Measurements from ENCODE around the gene OSBPL2.

Gene OSBPL2

DNA sequence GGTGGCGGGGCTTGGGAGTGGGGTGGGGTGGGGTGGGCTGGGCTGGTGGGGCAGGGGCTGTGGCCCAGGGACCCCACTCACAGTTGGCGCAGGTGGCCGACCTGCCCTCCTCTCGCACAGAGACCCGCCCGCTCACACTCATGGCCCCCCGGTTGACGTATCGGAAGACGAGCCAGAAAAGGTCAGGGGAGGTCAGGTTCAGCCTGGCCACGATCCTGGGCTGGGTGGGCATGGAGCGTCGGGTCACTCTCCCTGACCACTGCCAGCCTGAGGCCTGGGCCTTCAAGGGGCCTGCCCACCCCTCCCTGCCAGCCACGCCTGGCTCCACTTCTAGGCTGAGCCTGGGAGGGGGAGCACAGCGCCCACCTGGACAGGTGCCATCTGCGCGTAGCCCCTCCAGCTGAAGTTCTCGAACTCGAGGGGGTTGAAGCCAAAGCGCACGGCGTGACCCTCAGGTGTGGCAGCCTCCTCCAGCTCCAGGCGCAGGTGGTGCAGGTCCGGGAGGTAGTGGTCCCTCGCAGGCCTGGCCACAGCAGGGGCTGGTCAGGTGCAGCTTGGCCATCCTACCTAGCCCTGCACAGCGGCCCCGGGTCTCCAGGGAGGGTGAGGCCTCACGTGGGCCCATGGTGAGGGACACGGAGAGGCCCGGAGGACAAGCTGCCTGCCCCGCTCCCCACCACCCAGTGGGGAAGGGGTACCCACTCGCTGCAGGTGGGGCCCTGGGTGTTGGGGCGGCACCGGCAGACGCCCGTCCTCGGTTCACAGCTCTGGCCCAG is 95.7 kb downstream of the OSBPL2 start:
- H3K4me3 ChIP-seq (replicated peaks; ENCODE audit: low read depth, low read length), result no peak overlapping the region
- DNase-seq (ENCODE audit: extremely low read depth, low read depth), result no peak
- TF ChIP-seq, protein P1, sequence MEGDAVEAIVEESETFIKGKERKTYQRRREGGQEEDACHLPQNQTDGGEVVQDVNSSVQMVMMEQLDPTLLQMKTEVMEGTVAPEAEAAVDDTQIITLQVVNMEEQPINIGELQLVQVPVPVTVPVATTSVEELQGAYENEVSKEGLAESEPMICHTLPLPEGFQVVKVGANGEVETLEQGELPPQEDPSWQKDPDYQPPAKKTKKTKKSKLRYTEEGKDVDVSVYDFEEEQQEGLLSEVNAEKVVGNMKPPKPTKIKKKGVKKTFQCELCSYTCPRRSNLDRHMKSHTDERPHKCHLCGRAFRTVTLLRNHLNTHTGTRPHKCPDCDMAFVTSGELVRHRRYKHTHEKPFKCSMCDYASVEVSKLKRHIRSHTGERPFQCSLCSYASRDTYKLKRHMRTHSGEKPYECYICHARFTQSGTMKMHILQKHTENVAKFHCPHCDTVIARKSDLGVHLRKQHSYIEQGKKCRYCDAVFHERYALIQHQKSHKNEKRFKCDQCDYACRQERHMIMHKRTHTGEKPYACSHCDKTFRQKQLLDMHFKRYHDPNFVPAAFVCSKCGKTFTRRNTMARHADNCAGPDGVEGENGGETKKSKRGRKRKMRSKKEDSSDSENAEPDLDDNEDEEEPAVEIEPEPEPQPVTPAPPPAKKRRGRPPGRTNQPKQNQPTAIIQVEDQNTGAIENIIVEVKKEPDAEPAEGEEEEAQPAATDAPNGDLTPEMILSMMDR (IDR thresholded peaks at IDR 0.05; ENCODE audit: low read depth, low read length, missing control alignments), result no peak

DNA sequence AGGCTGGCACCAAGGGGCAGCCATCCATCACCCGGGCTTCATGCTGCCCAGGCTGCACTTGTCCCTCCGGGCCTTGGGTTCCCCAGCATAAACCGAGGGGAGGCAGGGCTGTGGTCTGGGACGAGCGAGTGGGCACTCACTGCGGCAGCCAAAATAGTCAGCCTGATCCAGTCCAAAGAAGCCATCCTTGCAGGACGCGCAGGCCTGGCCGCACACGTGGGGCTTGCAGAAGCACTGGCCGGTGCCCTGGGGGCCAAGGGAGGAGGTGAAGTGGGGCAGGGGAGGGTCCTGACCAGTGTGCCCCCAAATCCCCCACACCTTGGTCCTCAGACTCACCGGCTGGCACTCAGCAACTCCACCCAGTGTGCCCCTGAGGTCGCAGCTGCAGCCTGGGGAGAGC is 96.6 kb downstream of the OSBPL2 start:
- DNase-seq (ENCODE audit: extremely low read depth, low read depth), result no peak
- TF ChIP-seq, protein P1 (IDR thresholded peaks at IDR 0.05; ENCODE audit: low read depth, low read length, missing control alignments), result no peak
- H3K4me3 ChIP-seq (replicated peaks; ENCODE audit: low read depth, low read length), result no peak overlapping the region

DNA sequence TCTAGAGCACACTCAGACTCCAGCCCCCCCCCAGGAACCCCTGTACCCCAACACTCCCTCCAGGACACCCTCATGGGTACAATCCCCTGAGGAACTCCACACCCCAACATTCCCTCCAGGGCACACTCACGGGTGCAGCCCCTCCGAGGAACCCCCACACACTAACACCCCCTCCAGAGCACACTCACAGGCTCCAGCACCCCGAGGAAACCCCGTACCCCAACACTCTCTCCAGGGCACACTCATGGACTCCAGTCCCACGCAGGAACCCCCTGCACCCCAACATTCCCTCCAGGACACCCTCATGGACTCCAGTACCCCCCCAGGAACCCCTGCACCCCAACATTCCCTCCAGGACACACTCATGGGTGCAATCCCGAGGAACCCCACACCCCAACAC is 97.2 kb downstream of the OSBPL2 start:
- no peak for DNase-seq (ENCODE audit: extremely low read depth, low read depth)
- no peak overlapping the region for H3K4me3 ChIP-seq (replicated peaks; ENCODE audit: low read depth, low read length)
- TF ChIP-seq, protein P1 (IDR thresholded peaks at IDR 0.05; ENCODE audit: low read depth, low read length, missing control alignments), result no peak

DNA sequence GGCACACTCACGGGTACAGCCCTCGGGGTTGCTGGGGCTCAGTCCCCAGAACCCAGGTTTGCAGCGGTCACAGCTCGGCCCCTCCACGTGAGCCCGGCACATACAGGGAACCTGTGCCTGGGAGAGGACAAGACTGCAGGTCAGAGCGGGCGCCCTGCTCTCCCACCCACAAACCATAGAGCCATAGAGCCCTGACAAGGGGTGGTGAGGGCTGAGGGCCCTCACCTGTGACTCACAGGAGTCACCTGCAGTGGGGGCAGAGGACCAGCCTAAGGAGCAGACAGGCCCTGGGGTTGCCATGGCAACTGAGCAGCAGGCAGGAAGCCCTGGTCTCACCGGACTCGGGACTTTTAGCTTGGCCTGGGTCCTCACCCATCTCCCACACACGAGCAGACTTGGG is 98.0 kb downstream of the OSBPL2 start:
- TF ChIP-seq, protein P1 (IDR thresholded peaks at IDR 0.05; ENCODE audit: low read depth, low read length, missing control alignments), result no peak
- no peak for DNase-seq (ENCODE audit: extremely low read depth, low read depth)
- no peak overlapping the region for H3K4me3 ChIP-seq (replicated peaks; ENCODE audit: low read depth, low read length)

DNA sequence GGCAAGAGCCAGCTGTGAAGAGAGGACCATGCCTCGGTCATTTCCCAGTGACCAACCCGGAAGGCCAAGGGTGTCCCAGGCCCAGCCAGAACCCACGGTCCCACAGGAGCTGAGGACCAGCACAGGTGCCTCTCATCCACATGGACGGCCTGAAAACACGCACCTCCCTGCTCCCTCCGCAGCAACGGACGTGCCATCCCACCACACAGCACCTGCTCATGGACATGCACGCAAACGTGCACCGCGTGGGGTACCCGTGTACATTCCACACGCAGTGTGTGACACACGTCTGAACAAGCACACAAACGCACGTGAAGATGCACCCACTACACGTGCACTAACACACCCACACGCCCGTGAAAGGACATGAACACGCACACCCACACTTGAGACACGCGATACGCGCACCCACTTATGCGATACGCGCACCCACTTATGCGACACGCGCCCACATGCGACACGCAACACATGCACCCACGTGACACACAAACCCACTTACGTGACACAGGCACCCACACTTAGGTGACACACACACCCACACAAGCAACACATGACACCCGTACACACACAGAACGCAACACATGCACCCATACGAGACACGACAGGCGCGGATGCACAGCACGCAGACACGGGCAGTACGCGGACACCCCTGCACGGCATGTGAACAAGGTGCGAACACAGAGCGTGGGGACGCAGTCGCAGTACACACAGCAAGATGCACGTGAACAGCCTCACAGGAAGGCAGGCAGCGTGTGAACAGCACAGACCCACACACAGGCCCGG is 98.6 kb downstream of the OSBPL2 start:
- no peak overlapping the region for H3K4me3 ChIP-seq (replicated peaks; ENCODE audit: low read depth, low read length)
- DNase-seq (ENCODE audit: extremely low read depth, low read depth), result no peak

DNA sequence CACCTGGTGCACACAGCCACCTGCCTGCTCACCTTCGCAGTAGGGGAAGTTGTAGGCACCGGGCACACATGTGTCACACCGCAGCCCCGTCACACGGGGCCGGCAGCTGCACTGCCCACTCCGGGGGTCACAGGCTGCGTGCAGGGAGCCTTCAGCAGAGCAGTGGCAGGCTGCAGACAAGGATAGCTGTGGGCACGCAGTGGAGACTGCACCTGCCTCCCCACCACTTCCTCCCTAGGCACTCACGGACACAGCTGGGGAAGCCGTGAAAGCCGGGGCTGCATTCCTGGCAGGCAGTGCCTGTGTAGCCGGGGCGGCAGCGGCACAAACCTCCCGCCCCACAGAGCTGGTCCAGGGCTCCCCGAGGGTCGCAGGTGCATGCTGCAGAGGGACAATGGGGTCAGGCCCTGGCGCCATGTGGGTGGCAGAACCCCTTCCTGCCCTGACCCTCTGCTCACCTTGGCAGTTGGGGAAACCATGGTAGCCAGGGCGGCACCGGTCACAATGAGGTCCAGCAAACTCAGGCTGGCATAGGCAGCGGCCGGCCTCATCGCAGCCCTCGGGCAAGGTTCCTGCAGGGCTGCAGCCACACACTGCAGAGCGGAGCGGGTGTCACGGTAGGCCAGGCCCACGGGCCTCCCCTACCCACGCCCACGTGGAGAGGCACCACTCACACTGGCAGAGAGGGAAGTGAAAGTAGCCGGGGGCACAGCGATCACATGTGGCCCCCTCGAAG is 99.4 kb downstream of the OSBPL2 start:
- H3K4me3 ChIP-seq (replicated peaks; ENCODE audit: low read depth, low read length), result no peak overlapping the region
- DNase-seq (ENCODE audit: extremely low read depth, low read depth), result no peak
- TF ChIP-seq, protein P1 (IDR thresholded peaks at IDR 0.05; ENCODE audit: low read depth, low read length, missing control alignments), result no peak

More for the DNA sequence above, 98.6 kb downstream of the OSBPL2 start:
- TF ChIP-seq, protein P1 (IDR thresholded peaks at IDR 0.05; ENCODE audit: low read depth, low read length, missing control alignments), result no peak

All from HFF-Myc (cell line).